ENCODE data around the gene MXD4.

The MXD4 gene

GRCh38 chr4:2261853-2262144, at the start of gene MXD4:
Gene MXD4 (minus strand): TSS chr4:2262109. CDS start chr4:2261980, 129 bp downstream.
- no peak for DNase-seq

GRCh38 chr4:2306773-2307410, 45.0 kb upstream of the MXD4 start:
- no peak for DNase-seq

- no peak for DNase-seq
Observed at GRCh38 chr4:2305766-2306501, 44.0 kb upstream of the MXD4 start.

- no peak for DNase-seq
Observed at GRCh38 chr4:2304877-2305561, 43.1 kb upstream of the MXD4 start.

- DNase-seq: no peak
Observed at GRCh38 chr4:2304321-2304876, 42.5 kb upstream of the MXD4 start.

- no peak for DNase-seq
Observed at GRCh38 chr4:2303686-2304320, 41.9 kb upstream of the MXD4 start.

GRCh38 chr4:2303121-2303685, 41.3 kb upstream of the MXD4 start:
- DNase-seq: no peak

- DNase-seq: no peak
Observed at GRCh38 chr4:2302387-2303119, 40.6 kb upstream of the MXD4 start.

GRCh38 chr4:2301806-2302205, 39.9 kb upstream of the MXD4 start:
- no peak for DNase-seq

GRCh38 chr4:2301225-2301642, 39.3 kb upstream of the MXD4 start:
- no peak for DNase-seq

- no peak for DNase-seq
Observed at GRCh38 chr4:2300431-2301224, 38.7 kb upstream of the MXD4 start.

- no peak for DNase-seq
Observed at GRCh38 chr4:2299794-2300193, 37.9 kb upstream of the MXD4 start.

GRCh38 chr4:2298532-2298991, 36.7 kb upstream of the MXD4 start:
- DNase-seq: no peak

- DNase-seq: no peak
Observed at GRCh38 chr4:2297606-2298531, 36.0 kb upstream of the MXD4 start.

GRCh38 chr4:2296631-2297601, 35.0 kb upstream of the MXD4 start:
- DNase-seq: no peak

GRCh38 chr4:2295900-2296442, 34.1 kb upstream of the MXD4 start:
- no peak for DNase-seq

- DNase-seq: no peak
Observed at GRCh38 chr4:2295500-2295899, 33.6 kb upstream of the MXD4 start.

All from hypothalamus (tissue), 51 donors.